ENCODE data around the gene CACNA2D4.
"Not testable (repeated sequence)": the region's sequence is repeated elsewhere in the genome, so short reads cannot be mapped to it uniquely, and the experiment has no call there.

The CACNA2D4 gene, protein sequence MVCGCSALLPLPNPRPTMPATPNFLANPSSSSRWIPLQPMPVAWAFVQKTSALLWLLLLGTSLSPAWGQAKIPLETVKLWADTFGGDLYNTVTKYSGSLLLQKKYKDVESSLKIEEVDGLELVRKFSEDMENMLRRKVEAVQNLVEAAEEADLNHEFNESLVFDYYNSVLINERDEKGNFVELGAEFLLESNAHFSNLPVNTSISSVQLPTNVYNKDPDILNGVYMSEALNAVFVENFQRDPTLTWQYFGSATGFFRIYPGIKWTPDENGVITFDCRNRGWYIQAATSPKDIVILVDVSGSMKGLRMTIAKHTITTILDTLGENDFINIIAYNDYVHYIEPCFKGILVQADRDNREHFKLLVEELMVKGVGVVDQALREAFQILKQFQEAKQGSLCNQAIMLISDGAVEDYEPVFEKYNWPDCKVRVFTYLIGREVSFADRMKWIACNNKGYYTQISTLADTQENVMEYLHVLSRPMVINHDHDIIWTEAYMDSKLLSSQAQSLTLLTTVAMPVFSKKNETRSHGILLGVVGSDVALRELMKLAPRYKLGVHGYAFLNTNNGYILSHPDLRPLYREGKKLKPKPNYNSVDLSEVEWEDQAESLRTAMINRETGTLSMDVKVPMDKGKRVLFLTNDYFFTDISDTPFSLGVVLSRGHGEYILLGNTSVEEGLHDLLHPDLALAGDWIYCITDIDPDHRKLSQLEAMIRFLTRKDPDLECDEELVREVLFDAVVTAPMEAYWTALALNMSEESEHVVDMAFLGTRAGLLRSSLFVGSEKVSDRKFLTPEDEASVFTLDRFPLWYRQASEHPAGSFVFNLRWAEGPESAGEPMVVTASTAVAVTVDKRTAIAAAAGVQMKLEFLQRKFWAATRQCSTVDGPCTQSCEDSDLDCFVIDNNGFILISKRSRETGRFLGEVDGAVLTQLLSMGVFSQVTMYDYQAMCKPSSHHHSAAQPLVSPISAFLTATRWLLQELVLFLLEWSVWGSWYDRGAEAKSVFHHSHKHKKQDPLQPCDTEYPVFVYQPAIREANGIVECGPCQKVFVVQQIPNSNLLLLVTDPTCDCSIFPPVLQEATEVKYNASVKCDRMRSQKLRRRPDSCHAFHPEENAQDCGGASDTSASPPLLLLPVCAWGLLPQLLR

DNA sequence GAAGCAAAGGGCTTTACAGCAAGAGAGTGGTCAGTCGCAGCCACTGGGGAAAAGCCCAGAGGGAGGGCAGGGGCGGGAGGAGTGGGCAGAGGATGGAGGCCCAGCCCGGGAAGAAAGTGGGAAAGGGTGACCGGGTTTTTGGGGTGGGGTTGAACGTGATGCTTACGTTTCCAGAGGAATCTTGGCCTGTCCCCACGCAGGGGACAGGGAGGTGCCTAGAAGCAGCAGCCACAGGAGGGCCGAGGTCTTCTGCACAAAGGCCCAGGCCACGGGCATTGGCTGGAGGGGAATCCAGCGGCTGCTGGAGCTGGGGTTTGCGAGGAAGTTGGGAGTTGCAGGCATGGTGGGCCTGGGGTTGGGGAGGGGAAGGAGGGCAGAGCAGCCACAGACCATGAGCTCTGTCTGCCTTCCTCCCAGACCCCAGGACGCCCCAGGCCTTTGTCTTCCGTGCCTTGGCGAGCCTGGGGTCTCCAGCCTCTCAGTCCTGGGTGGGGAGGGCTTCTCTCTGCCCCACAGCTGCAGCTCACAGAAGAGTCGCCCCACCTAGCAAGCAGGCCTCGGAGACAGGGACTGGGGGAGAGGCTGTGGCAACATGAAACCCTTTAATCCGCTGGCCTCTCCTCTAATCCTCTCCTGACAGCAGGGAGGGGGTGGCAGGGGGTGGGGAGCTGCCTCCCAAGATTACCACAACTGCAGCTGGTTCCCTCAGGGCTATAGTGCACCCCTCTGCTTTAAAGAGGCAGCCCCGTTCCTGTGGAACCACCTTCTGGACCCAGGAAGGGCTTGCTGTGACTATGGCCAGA is at the start of gene CACNA2D4:
Gene CACNA2D4, minus strand, starts transcription at position 572 of the 803 bp plus-strand sequence. Its CDS starts 179 bp downstream, at position 393.
- DNase-seq: no peak

DNA sequence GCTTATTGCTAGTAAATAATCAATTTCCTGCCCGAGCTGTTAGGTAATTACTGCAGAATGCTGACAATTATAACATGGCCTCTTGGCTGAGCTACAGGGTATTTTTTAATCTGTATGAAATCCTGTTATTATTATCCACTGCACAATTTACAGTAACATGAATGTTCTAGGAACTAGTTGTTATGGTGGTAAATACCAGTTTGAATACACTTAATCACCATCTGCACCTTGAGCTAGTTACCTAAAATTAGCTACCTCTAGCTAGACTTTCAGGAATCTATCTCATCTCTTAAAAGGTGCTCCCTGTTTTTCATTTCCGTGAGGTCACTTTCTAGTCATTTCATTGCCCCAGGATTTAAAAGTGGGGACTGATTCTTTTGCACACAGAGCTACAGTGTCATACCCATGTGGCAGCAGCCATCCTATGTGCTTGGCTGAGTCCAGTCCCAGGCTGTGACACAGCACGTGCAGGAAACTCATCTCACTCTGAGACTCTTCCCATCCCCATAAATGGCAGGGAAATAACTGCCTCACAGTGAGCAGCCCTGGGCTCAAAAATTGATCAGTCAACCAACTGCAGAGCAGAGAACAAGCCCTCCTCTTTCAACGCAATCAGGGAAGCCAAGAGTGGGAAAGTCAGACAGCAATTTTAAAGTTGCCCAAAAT is 48.2 kb upstream of the CACNA2D4 start:
- no peak for DNase-seq

DNA sequence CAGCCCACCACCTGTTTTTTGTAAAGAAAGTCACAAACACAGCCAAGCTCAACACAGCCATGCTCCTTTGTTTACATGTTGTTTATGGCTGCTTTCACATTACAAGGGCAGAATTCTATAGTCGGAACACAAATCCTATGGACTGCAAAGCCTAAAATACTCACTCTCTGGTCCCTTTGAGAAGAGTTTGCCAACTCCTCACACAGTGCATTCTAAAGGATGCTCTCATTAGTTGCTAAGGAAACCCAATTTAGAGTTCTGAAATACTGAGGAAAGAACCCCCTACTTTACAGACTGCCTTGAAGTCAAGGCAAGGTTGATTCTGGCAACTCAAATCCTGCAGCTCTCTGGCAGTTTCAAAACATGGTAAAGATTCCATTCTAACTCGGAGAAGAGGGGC is 47.5 kb upstream of the CACNA2D4 start:
- DNase-seq: no peak

DNA sequence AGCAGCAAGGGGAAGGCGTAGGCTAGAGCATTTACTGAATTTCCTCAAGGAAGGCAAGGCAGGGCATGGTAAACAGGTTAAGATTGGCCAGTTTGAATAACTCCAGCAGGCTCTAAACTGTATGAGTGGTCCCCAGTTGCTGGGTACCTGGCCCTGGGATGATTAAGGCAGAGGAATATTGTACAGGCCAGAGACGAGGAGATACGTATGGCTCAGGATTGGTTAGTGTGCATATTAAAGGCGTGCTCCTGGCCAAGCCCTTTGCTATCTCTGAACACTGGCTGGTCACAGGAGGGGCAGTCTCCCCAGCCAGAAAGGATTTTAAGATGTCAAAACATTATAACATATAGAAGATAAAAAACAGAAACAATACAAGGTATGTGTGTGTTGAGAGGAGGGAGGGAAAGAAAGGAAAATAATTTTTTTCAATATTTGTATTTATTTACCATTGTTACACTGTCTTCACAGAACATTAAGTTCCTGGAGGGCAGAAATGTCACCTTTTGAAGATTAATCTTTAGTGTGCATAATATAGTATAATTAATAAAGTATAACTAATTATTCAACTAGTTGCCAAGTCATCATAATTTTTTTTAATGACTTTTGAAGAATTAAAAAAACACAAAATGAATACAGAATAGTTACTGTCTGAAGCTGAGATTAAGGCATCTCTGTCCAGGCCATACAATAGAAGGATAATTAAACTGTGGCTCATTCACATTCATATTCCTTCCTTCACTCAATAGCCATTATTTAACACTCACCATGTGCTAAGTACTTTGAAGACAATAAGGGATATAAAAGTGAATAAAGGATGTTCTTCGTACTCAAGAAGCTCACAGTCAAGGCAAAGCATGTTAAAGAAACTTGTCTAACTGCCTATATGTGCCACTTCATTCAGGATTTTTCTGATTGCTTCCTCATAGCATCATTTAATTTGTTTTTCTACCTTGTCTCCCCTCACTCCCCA is 43.9 kb upstream of the CACNA2D4 start:
- no peak for DNase-seq

DNA sequence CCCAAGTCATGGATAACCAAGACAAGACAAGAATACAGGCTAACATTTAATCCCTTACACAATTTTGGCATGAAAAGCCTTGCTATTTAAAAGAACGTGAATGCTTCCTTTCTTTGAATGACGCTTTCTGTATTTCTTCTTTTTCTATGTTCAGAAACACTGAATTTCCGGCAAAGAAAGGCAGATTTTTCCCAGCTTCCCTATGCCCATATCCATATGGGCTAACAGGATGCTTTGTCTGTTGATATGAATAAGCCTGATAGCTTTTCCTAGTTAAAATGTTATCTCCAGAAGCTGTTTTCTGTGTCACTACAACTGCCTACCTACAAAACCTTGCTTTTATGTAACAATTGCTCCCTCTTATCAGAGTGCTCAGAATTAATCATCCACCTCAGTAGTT is 38.3 kb upstream of the CACNA2D4 start:
- DNase-seq: no peak

DNA sequence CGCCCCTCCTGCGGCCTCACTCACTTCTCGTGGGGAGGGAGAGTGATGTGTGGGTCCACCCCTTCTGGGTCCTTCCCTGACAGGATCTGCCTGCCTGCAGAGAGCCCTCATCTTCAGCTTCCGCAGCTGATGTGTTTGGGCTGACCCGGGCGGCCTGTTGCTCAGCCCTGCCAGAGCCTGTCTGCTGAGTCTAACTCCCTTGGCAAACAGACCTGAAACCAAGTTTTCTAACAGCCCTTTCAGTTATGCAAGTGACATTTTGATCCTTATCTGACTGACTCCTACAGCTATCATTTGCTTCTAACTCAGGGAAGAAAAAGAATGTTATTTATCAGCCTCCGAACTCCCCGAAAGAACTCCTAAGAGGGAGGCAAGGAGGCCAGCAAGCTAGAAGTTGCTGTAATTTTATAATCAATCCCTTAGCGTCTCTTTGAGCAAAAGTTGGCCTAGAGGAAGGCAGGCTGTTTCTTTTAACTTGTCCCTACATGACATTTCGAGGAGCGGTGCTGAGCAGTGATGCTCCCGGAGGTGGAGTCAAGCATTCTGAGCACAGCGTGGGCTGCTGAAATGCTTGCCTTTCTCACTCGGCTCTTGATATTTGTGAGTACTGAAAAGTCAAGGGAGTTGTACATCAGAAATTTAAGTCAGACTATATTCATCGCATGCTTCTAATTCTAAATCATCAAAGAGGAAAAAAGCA is 31.5 kb upstream of the CACNA2D4 start:
- no peak for DNase-seq

DNA sequence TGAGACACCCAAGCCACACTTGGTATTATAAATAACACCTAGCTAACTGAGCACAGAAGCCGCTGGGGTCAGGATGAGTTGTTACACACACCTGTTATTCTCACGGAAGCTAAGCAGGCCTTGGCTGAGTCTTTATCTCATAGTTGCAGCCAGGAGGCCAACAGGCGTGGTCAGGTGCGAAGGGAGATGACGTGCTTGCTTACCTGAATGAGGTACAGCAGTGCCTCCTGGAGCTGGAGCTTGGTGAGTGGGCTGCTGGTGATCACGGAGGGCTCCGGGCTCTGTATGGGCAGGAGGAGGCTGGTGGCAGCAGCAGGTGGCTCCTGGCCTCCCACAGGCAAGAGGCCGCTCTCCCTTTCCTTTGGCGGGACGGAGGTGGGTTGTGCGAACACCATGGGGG is 30.4 kb upstream of the CACNA2D4 start:
- DNase-seq: no peak

DNA sequence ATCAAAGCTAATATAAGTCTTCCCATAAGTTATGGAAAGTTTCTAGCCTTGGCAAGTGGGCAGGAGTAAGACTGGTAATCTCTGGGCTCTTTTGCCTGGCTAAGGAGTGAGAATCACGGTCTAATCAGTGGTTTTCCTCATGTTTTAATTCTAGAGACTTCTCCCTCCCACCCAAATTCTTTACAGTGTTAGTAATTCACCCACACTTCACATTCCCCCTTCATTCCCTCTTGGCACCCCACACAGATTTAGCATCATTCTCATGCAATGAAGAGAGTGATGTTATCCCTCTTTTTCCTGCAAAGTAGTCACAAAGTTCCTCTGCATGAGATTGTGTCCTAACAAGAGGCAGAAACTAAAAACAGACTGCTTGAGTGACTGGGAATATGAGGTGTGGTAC is 28.6 kb upstream of the CACNA2D4 start:
- no peak for DNase-seq

DNA sequence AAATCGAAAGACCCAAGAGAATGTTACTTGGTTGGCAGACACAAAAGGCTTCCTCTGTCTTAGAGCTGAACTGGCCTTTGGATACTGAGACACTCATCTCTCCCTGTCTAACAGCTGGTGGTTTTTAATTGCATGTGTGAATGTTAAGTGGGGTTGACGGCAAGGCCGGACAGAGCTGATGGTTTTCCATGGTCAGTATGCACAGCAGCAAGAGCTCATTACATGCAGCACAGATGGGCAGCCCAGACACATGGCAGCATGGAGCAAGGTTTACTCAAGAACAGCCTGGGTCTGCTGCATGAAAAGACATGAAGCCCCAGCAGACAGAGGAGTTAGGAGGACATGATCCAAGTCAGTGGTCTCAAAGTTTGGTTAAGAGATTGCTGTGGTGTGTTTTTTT is 27.8 kb upstream of the CACNA2D4 start:
- no peak for DNase-seq

DNA sequence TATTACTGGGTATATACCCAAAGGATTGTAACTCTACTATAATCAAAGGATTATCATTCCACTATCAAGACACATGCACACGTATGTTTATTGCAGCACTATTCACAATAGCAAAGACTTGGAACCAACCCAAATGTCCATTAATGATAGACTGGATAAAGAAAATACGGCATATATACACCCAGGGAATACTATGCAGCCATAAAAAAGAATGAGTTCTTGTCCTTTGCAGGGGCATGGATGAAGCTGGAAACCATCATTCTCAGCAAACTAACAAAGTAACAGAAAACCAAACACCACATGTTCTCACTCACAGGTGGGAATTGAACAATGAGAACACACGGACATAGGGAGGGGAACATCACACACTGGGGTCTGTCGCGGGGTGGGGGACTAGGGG is 27.1 kb upstream of the CACNA2D4 start:
- not testable (repeated sequence) for DNase-seq

DNA sequence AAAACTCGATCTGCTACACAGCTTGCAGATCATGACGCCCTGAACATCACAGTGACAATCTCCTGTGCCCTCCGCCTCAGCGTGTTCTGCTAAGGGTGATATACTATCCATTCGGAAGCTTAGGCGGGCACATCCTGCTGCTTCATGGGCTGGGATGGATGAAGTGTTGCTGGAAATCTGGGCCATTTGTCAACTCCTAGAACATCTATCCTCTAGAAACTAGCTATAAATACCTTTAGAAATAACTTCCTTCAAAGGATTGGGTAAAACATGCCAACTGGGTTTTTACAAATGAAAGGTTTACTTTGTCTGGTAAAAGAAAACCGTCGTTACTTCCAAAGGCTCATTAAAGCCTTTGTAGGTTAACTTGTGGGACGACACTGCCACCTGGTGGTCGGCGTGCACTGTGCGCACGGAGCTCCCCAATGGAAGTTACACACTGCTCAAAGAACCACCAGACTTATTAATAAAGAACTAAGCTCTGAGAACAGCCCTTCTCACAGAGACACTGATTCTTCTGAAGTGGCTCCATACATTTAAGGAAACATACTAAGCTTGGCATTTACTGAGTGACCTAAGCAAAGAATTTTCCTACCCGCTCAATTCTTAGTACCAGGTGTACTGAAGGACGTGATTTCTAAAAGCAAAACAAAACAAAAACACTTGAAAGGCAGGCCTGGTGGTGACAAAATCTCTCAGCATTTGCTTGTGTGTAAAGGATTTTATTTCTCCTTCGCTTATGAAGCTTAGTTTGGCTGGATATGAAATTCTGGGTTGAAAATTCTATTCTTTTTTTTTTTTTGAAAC is 21.6 kb upstream of the CACNA2D4 start:
- DNase-seq: peak; percentile 29

DNA sequence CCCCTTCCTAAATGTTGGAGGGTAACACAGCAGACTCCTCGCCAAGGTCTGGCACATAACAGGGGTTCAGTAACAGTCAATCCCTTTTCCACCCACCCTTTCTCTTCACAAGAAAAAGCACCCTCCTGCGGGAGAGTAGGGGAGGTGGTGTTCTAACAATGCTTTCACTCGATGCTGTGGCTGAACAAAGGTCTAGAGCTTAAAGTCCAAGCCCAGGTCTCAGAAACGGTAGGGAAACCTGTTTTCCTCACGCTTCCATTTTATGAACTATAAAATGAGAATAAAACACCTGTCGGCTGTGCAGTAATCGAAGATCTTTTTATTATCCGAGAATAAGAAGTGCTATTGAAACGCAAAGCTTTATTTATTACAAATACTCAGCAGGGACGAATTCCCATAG is 20.9 kb upstream of the CACNA2D4 start:
- DNase-seq: no peak

DNA sequence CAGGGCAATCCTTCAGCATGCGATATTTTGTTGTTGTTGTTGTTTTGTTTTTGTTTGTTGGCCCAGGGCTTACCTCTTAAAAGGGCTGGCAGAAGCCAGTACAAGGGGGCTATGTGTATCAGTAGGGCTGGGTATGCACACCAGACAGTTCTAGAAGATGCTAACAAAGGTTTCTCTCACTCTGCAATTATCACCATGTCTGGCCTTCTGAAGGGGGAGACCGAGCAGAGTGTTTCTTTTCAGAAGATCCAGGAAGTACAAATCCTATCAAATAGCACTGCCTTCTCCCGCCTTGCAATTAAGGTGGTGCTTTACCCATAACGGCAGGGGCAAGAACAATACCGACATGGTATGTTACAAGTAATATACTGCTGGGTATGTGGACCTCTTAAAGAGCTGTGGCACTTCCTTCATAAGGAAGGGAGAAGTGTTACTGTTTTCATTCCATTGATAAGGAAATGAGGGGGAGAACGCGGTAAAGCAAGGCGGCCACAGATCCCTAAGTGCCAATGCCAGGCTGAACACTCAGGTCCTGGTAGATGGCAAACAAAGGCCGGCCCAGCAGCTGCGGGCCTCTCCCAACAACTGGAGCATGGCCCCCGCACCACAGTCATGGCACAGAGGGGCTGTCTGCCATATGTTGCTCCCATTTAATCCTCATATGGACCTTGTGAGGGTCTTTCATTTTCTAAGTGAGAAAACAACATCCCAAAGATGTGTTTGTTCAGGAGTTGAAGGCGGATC is 19.2 kb upstream of the CACNA2D4 start:
- no peak for DNase-seq

DNA sequence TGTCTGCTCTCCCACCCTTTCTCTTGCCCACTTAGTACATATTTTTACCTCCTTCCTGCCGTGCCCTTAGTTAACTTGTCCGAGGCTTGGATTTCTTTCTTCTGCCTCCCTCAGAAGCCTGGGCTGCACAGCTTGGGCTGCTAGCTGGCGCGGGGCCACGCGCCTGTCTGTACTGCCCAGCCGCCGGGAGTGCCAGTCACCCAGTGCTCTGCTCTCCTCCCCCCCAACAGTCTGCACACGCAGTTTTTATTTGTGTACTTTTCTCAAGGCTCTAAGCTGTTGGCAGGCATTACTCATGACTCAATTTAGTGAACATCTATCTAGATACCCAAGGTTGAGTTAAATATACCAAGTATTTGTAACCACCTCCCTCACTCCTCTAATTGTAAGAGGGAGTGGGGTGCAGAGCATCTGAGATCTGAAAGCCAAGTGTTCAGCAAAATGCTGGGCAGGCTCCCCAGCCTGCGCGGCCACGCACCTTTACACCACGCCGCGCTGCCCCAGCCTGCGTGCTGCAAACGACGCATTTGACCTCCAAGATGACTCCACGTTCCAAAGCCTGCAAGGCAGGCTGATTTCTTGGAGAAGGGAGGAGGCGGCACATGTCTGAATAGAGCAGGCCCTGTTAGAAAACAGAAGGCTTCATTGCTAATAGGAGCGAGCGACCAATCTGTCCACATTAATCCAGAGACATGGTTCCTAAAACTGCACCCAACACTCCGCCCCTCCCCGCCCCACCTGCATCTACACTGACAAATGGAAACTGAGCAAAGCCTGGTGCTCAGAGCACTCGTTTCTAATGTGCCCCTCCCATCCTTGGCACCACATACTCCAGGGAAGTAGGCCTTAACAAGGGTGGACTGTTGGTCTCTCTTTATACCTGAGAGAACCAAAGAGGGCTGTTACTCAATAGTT is 18.2 kb upstream of the CACNA2D4 start:
- DNase-seq: no peak

DNA sequence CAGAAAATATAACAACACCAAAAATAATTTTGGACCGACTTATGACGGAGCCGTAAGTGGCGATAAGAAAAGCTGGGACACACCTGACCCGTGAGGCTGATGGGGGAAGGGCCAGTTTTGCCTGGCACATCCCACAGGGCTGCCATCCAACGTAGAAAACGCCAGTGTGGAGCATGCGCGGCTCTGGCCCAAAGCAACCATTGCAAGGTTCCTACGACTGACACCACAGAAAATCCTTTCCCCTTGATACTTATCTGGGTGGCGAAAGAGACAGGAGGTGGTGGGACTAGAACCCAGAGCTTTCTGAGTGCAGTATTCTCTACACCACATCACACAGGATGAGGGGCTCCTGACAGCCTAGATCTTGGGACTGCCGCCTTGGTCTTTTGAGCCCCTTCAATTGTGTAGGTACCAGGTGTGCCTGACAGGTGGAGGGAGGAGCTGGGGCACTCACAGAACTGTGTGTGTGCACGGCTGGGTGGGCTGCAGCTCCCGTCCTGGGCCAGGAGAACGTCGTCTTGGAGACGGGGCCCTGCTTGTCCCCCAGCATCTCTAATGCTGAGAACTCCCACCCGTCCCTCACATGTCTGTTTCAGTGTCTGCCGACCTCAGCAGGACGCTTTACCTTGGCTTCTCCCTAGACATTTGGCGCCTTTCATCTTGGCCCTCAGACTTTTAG is 17.4 kb upstream of the CACNA2D4 start:
- DNase-seq: no peak

DNA sequence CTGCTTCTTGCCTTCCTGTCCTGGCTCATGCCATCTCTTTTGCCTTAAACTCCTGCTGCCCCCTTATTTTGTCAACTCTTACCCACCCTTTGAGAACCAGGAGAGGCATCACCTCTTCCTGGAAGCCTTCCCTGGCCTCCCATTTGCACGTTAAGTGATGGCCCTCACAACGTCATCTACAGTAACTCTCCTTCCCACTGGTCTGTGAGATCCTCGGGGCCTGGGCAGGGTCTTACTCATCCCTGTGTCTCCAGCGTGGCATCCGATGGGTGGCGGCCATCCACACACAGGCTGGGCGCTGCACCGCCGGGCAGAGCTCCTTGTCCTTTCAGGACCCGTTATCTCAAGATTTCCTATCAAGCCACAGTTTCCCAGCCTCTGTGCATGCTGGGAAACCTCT is 16.8 kb upstream of the CACNA2D4 start:
- DNase-seq: no peak

DNA sequence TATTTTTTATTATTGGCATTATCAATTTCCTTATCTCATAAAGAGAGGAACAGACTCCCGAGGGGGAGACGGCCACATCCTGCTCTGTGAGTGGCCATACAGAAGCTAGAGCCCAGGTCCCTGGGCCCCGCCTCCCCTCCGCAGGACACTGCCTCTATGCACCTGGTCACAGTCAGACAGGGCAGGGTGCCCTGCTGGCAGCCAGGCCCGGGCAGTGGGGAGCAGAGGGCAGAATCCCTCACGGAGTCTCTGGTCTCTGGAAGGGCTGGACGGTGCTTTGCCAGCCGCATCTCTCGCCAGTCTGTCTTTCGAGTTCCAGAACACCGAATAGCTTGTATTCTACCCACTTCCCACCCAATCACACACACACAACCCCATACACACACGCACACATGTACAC is 16.4 kb upstream of the CACNA2D4 start:
- DNase-seq: no peak

All from amniotic stem cell (primary cell).